Kidney epithelial cell (primary cell): ENCODE results near the gene MYADML2. TPM values are rescaled to one million over a fixed set of nuclear protein-coding genes. Genes with fewer than 3 reads are reported as not detected.

ENCODE experiments used
- DNase-seq: peaks from one replicate; pipeline ENCODE4 v3.0.0-alpha.2; 2010; ENCODE audit warnings: low read depth
- H3K27me3 ChIP-seq: 2 replicates; pipeline ENCODE4 v1.6.0; 2011; ENCODE audit warnings: low read length; ENCODE audit not compliant: control insufficient read depth, insufficient read depth
- H3K36me3 ChIP-seq: 2 replicates; pipeline ENCODE4 v1.5.1; 2011; ENCODE audit warnings: low read length; ENCODE audit not compliant: control insufficient read depth, insufficient read depth
- H3K4me3 ChIP-seq: 2 replicates; pipeline ENCODE4 v1.5.1; 2011; ENCODE audit warnings: low read depth, mild to moderate bottlenecking, control low read depth, low read length
- total RNA-seq: library from RNA; depleted of rRNA; stranded (reverse); fragments of >200 nt; gene quantifications from 2 replicates; pipeline ENCODE4 v1.2.3, GENCODE V29; 2015
- TF ChIP-seq, protein P1 (sequence below): IDR thresholded peaks from 2 replicates; pipeline ENCODE4 v1.5.1; 2011; ENCODE audit warnings: mild to moderate bottlenecking, moderate library complexity, low read length, control low read depth, inconsistent platforms; ENCODE audit not compliant: insufficient read depth, poor library complexity, severe bottlenecking

The MYADML2 gene
- total RNA-seq, result not detected in 2 replicates

GRCh38 chr17:81947189-81947588 is at the start of gene MYADML2:
Gene MYADML2 (minus strand): TSS chr17:81947233. CDS start chr17:81941741, 5,492 bp downstream.
- H3K27me3 ChIP-seq, result peaks cover 11% of the 10 kb centered on the region
- DNase-seq, result no peak
- H3K4me3 ChIP-seq, result no peak within 1 kb of the TSS
- TF ChIP-seq, protein P1, sequence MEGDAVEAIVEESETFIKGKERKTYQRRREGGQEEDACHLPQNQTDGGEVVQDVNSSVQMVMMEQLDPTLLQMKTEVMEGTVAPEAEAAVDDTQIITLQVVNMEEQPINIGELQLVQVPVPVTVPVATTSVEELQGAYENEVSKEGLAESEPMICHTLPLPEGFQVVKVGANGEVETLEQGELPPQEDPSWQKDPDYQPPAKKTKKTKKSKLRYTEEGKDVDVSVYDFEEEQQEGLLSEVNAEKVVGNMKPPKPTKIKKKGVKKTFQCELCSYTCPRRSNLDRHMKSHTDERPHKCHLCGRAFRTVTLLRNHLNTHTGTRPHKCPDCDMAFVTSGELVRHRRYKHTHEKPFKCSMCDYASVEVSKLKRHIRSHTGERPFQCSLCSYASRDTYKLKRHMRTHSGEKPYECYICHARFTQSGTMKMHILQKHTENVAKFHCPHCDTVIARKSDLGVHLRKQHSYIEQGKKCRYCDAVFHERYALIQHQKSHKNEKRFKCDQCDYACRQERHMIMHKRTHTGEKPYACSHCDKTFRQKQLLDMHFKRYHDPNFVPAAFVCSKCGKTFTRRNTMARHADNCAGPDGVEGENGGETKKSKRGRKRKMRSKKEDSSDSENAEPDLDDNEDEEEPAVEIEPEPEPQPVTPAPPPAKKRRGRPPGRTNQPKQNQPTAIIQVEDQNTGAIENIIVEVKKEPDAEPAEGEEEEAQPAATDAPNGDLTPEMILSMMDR, result no peak
- no peaks in the 10 kb centered on the region for H3K36me3 ChIP-seq

DNA sequence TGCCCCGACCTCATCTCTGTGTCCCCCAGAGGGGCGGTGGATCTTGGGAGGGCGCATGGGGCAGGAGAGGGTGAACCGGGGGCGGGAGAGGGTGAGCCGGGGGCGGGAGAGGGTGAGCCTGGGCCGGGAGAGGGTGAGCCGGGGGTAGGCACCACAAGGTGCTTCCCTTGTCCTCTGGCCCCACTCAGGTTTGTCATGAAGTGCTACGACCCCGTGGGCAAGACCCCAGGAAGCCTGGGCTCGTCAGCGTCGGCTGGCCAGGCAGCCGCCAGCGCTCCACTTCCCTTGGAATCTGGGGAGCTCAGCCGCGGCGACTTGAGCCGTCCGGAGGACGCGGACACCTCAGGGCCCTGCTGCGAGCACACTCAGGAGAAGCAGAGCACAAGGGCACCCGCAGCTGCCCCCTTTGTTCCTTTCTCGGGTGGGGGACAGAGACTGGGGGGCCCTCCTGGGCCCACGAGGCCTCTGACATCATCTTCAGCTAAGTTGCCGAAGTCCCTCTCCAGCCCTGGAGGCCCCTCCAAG is 49.3 kb upstream of the MYADML2 start:
- no peaks in the 10 kb centered on the region for H3K27me3 ChIP-seq
- TF ChIP-seq, protein P1, result no peak
- no peak overlapping the region for H3K4me3 ChIP-seq
- H3K36me3 ChIP-seq, result peaks cover 1% of the 10 kb centered on the region
- no peak for DNase-seq

- Histone ChIP-seq H3K4me3 (no peak overlapping the region), H3K36me3 (peaks cover 1% of the 10 kb centered on the region), H3K27me3 (no peaks in the 10 kb centered on the region)
- DNase-seq, result no peak
- TF ChIP-seq, protein P1, result no peak
Measured at GRCh38 chr17:81995463-81996231, 48.6 kb upstream of the MYADML2 start.

GRCh38 chr17:81994593-81995462 is 47.8 kb upstream of the MYADML2 start:
- Histone ChIP-seq H3K27me3 (no peaks in the 10 kb centered on the region), H3K36me3 (peaks cover 1% of the 10 kb centered on the region), H3K4me3 (no peak overlapping the region)
- TF ChIP-seq, protein P1, result no peak
- no peak for DNase-seq

- peaks cover 4% of the 10 kb centered on the region for H3K36me3 ChIP-seq
- no peak for DNase-seq
- no peak overlapping the region for H3K4me3 ChIP-seq
- H3K27me3 ChIP-seq, result no peaks in the 10 kb centered on the region
- TF ChIP-seq, protein P1, result no peak
Measured at GRCh38 chr17:81993729-81994592, 46.9 kb upstream of the MYADML2 start.
